ENCODE measurements around the gene ADAM12. TPM values are rescaled to one million over a fixed set of nuclear protein-coding genes. Genes with fewer than 3 reads are reported as not detected.

The ADAM12 gene
- total RNA-seq, 1 experiment from 2014 or later: 16.8 TPM

DNA sequence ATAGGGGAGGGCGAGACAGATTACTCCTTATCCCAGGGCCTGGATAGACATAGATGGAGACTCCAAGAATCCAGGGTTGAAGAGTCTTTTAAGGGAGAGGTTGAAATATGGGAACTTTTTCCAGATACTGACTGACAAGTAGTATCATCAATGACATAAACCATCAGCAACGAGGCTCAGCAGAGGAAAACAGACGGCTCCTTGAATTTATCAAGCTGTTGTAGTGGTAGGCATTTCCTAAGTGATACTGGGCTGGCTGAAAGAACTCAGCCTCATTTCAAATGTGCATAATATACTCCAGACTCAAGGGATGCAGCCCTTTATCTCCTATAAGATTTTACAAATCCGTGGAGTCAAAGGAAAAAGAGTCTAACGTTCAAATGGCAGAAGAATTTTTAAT is 341.4 kb downstream of the ADAM12 start:
- ChIA-PET POLR2A (ENCODE audit: unreplicated experiment) (no interaction called here), CTCF (interaction anchor here (0.7 kb wide), 1 partner anchor 320 kb away, joined by 3 read pairs; no protein-coding TSS in a partner anchor)
- Histone ChIP-seq H3K4me3 (no peak overlapping the region), H3K36me3 (ENCODE audit: low read depth) (no peaks in the 10 kb centered on the region), H3K9me2 (ENCODE audit: insufficient read depth) (no peaks in the 10 kb centered on the region), H3K9me3 (ENCODE audit: insufficient read depth, low read depth) (no peaks in the 10 kb centered on the region), H3F3A (ENCODE audit: insufficient read depth, low read depth) (no peaks in the 10 kb centered on the region), H4K20me1 (ENCODE audit: insufficient read depth) (no peaks in the 10 kb centered on the region), H3K27me3 (ENCODE audit: insufficient read depth, low read depth) (no peaks in the 10 kb centered on the region), H3K4me1 (replicated peaks; ENCODE audit: insufficient read depth) (no peaks in the 10 kb centered on the region), H3K4me2 (no peak overlapping the region), H3K79me2 (ENCODE audit: low read depth) (no peaks in the 10 kb centered on the region), H3K27ac (no peak overlapping the region), H2AFZ (no peak overlapping the region)
- DNase-seq: no peak
- BruUV-seq (replicated peaks): no TSS peak
- intact Hi-C loops (cut with micrococcal nuclease; ENCODE audit: unreplicated experiment): no loop called here
- no peak for TF ChIP-seq EZH2 (IDR thresholded peaks at IDR 0.05; ENCODE audit: low read depth)
- TF ChIP-seq, protein P1, sequence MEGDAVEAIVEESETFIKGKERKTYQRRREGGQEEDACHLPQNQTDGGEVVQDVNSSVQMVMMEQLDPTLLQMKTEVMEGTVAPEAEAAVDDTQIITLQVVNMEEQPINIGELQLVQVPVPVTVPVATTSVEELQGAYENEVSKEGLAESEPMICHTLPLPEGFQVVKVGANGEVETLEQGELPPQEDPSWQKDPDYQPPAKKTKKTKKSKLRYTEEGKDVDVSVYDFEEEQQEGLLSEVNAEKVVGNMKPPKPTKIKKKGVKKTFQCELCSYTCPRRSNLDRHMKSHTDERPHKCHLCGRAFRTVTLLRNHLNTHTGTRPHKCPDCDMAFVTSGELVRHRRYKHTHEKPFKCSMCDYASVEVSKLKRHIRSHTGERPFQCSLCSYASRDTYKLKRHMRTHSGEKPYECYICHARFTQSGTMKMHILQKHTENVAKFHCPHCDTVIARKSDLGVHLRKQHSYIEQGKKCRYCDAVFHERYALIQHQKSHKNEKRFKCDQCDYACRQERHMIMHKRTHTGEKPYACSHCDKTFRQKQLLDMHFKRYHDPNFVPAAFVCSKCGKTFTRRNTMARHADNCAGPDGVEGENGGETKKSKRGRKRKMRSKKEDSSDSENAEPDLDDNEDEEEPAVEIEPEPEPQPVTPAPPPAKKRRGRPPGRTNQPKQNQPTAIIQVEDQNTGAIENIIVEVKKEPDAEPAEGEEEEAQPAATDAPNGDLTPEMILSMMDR (conservative IDR thresholded peaks at IDR 0.05): no peak

GRCh38 chr10:126045861-126046260 is 342.4 kb downstream of the ADAM12 start:
- intact Hi-C loops (cut with micrococcal nuclease; ENCODE audit: unreplicated experiment): no loop called here
- Histone ChIP-seq H3K4me2 (no peak overlapping the region), H3K36me3 (ENCODE audit: low read depth) (no peaks in the 10 kb centered on the region), H3K27me3 (ENCODE audit: insufficient read depth, low read depth) (no peaks in the 10 kb centered on the region), H3K4me1 (replicated peaks; ENCODE audit: insufficient read depth) (no peaks in the 10 kb centered on the region), H3K79me2 (ENCODE audit: low read depth) (no peaks in the 10 kb centered on the region), H3K4me3 (no peak overlapping the region), H3K27ac (no peak overlapping the region), H3K9me2 (ENCODE audit: insufficient read depth) (no peaks in the 10 kb centered on the region), H3K9me3 (ENCODE audit: insufficient read depth, low read depth) (no peaks in the 10 kb centered on the region), H3F3A (ENCODE audit: insufficient read depth, low read depth) (no peaks in the 10 kb centered on the region), H4K20me1 (ENCODE audit: insufficient read depth) (no peaks in the 10 kb centered on the region), H2AFZ (no peak overlapping the region)
- BruUV-seq (replicated peaks): no TSS peak
- TF ChIP-seq, protein P1 (conservative IDR thresholded peaks at IDR 0.05): no peak
- TF ChIP-seq EZH2 (IDR thresholded peaks at IDR 0.05; ENCODE audit: low read depth): no peak
- ChIA-PET POLR2A (ENCODE audit: unreplicated experiment) (interaction anchor here (0.6 kb wide), 1 partner anchor 147 kb away, joined by 6 read pairs; no protein-coding TSS in a partner anchor), CTCF (no interaction called here)
- no peak for DNase-seq

- intact Hi-C loops (cut with micrococcal nuclease; ENCODE audit: unreplicated experiment): no loop called here
- H3K9me3 ChIP-seq (ENCODE audit: insufficient read depth, low read depth): no peaks in the 10 kb centered on the region
- POLR2A ChIA-PET (ENCODE audit: unreplicated experiment): no interaction called here
- CTCF ChIA-PET: no interaction called here
- no peak for DNase-seq
- H4K20me1 ChIP-seq (ENCODE audit: insufficient read depth): no peaks in the 10 kb centered on the region
- H2AFZ ChIP-seq: no peak overlapping the region
- H3K4me2 ChIP-seq: no peak overlapping the region
- no peaks in the 10 kb centered on the region for H3K36me3 ChIP-seq (ENCODE audit: low read depth)
- no peaks in the 10 kb centered on the region for H3K4me1 ChIP-seq (replicated peaks; ENCODE audit: insufficient read depth)
- no peaks in the 10 kb centered on the region for H3K27me3 ChIP-seq (ENCODE audit: insufficient read depth, low read depth)
- TF ChIP-seq EZH2 (IDR thresholded peaks at IDR 0.05; ENCODE audit: low read depth): no peak
- TF ChIP-seq, protein P1 (conservative IDR thresholded peaks at IDR 0.05): no peak
- H3K27ac ChIP-seq: no peak overlapping the region
- no peaks in the 10 kb centered on the region for H3K79me2 ChIP-seq (ENCODE audit: low read depth)
- no peaks in the 10 kb centered on the region for H3K9me2 ChIP-seq (ENCODE audit: insufficient read depth)
- no peaks in the 10 kb centered on the region for H3F3A ChIP-seq (ENCODE audit: insufficient read depth, low read depth)
- no peak overlapping the region for H3K4me3 ChIP-seq
- no TSS peak for BruUV-seq (replicated peaks)
These were observed 344.9 kb downstream of the ADAM12 start for GRCh38 chr10:126043389-126043788.
